ENCODE data around the gene COG4.

The COG4 gene

GRCh38 chr16:70523076-70523742 lies at the start of gene COG4:
Gene COG4, minus strand, starts transcription at chr16:70523554. Its CDS starts 11 bp downstream, at chr16:70523543.
- no peaks in the 10 kb centered on the region for H3K27me3 Mint-ChIP-seq (ENCODE audit: low read depth)
- peak; percentile 87 for DNase-seq (ENCODE audit: low spot score)
- H3K36me3 Mint-ChIP-seq (ENCODE audit: low read depth), result peaks cover 52% of the 10 kb centered on the region
- H3K27ac Mint-ChIP-seq, result peak within 1 kb of the TSS; percentile 100
- H3K4me1 Mint-ChIP-seq (ENCODE audit: low read depth), result peaks cover 39% of the 10 kb centered on the region
- H3K4me3 Mint-ChIP-seq, result peak within 1 kb of the TSS; percentile 98
- H3K9me3 Mint-ChIP-seq, result no peaks in the 10 kb centered on the region

- H3K4me1 Mint-ChIP-seq (ENCODE audit: low read depth), result peaks cover 6% of the 10 kb centered on the region
- no peak for DNase-seq (ENCODE audit: low spot score)
- no peak overlapping the region for H3K27ac Mint-ChIP-seq
- peaks cover 54% of the 10 kb centered on the region for H3K36me3 Mint-ChIP-seq (ENCODE audit: low read depth)
- H3K27me3 Mint-ChIP-seq (ENCODE audit: low read depth), result no peaks in the 10 kb centered on the region
- no peak overlapping the region for H3K4me3 Mint-ChIP-seq
- no peaks in the 10 kb centered on the region for H3K9me3 Mint-ChIP-seq
These were observed 49.5 kb upstream of the COG4 start for GRCh38 chr16:70572926-70573270.

GRCh38 chr16:70572050-70572925 lies 48.9 kb upstream of the COG4 start:
- Mint-ChIP-seq H3K4me1 (ENCODE audit: low read depth) (peaks cover 6% of the 10 kb centered on the region), H3K9me3 (no peaks in the 10 kb centered on the region), H3K4me3 (no peak overlapping the region), H3K27me3 (ENCODE audit: low read depth) (no peaks in the 10 kb centered on the region), H3K27ac (no peak overlapping the region), H3K36me3 (ENCODE audit: low read depth) (peaks cover 58% of the 10 kb centered on the region)
- DNase-seq (ENCODE audit: low spot score), result no peak

- H3K9me3 Mint-ChIP-seq, result no peaks in the 10 kb centered on the region
- peaks cover 6% of the 10 kb centered on the region for H3K4me1 Mint-ChIP-seq (ENCODE audit: low read depth)
- H3K27ac Mint-ChIP-seq, result no peak overlapping the region
- H3K4me3 Mint-ChIP-seq, result no peak overlapping the region
- no peak for DNase-seq (ENCODE audit: low spot score)
- H3K27me3 Mint-ChIP-seq (ENCODE audit: low read depth), result no peaks in the 10 kb centered on the region
- H3K36me3 Mint-ChIP-seq (ENCODE audit: low read depth), result peaks cover 62% of the 10 kb centered on the region
These were observed 48.3 kb upstream of the COG4 start for GRCh38 chr16:70571623-70572022.

- Mint-ChIP-seq H3K36me3 (ENCODE audit: low read depth) (peaks cover 65% of the 10 kb centered on the region), H3K4me3 (no peak overlapping the region), H3K27me3 (ENCODE audit: low read depth) (no peaks in the 10 kb centered on the region), H3K9me3 (no peaks in the 10 kb centered on the region), H3K27ac (no peak overlapping the region), H3K4me1 (ENCODE audit: low read depth) (peaks cover 3% of the 10 kb centered on the region)
- no peak for DNase-seq (ENCODE audit: low spot score)
These were observed 47.7 kb upstream of the COG4 start for GRCh38 chr16:70570967-70571570.

GRCh38 chr16:70569752-70570151 lies 46.4 kb upstream of the COG4 start:
- Mint-ChIP-seq H3K27me3 (ENCODE audit: low read depth) (no peaks in the 10 kb centered on the region), H3K4me1 (ENCODE audit: low read depth) (peaks cover 3% of the 10 kb centered on the region), H3K9me3 (no peaks in the 10 kb centered on the region), H3K27ac (no peak overlapping the region), H3K36me3 (ENCODE audit: low read depth) (peaks cover 75% of the 10 kb centered on the region), H3K4me3 (no peak overlapping the region)
- no peak for DNase-seq (ENCODE audit: low spot score)

- Mint-ChIP-seq H3K4me3 (no peak overlapping the region), H3K4me1 (ENCODE audit: low read depth) (peaks cover 3% of the 10 kb centered on the region), H3K36me3 (ENCODE audit: low read depth) (peaks cover 77% of the 10 kb centered on the region), H3K27me3 (ENCODE audit: low read depth) (no peaks in the 10 kb centered on the region), H3K27ac (no peak overlapping the region), H3K9me3 (no peaks in the 10 kb centered on the region)
- no peak for DNase-seq (ENCODE audit: low spot score)
These were observed 45.4 kb upstream of the COG4 start for GRCh38 chr16:70568601-70569237.

GRCh38 chr16:70565053-70565452 lies 41.7 kb upstream of the COG4 start:
- H3K4me3 Mint-ChIP-seq, result no peak overlapping the region
- no peaks in the 10 kb centered on the region for H3K27me3 Mint-ChIP-seq (ENCODE audit: low read depth)
- H3K4me1 Mint-ChIP-seq (ENCODE audit: low read depth), result no peaks in the 10 kb centered on the region
- DNase-seq (ENCODE audit: low spot score), result no peak
- H3K36me3 Mint-ChIP-seq (ENCODE audit: low read depth), result peaks cover 79% of the 10 kb centered on the region
- no peak overlapping the region for H3K27ac Mint-ChIP-seq
- H3K9me3 Mint-ChIP-seq, result no peaks in the 10 kb centered on the region

- no peak overlapping the region for H3K27ac Mint-ChIP-seq
- H3K9me3 Mint-ChIP-seq, result no peaks in the 10 kb centered on the region
- no peaks in the 10 kb centered on the region for H3K4me1 Mint-ChIP-seq (ENCODE audit: low read depth)
- no peak for DNase-seq (ENCODE audit: low spot score)
- peaks cover 80% of the 10 kb centered on the region for H3K36me3 Mint-ChIP-seq (ENCODE audit: low read depth)
- H3K27me3 Mint-ChIP-seq (ENCODE audit: low read depth), result no peaks in the 10 kb centered on the region
- no peak overlapping the region for H3K4me3 Mint-ChIP-seq
These were observed 40.3 kb upstream of the COG4 start for GRCh38 chr16:70563636-70564035.

GRCh38 chr16:70561623-70562022 lies 38.3 kb upstream of the COG4 start:
- H3K4me1 Mint-ChIP-seq (ENCODE audit: low read depth), result no peaks in the 10 kb centered on the region
- no peak overlapping the region for H3K27ac Mint-ChIP-seq
- H3K4me3 Mint-ChIP-seq, result no peak overlapping the region
- no peaks in the 10 kb centered on the region for H3K27me3 Mint-ChIP-seq (ENCODE audit: low read depth)
- H3K9me3 Mint-ChIP-seq, result no peaks in the 10 kb centered on the region
- H3K36me3 Mint-ChIP-seq (ENCODE audit: low read depth), result peaks cover 82% of the 10 kb centered on the region
- no peak for DNase-seq (ENCODE audit: low spot score)

GRCh38 chr16:70556063-70556462 lies 32.7 kb upstream of the COG4 start:
- H3K9me3 Mint-ChIP-seq, result no peaks in the 10 kb centered on the region
- H3K27me3 Mint-ChIP-seq (ENCODE audit: low read depth), result no peaks in the 10 kb centered on the region
- H3K27ac Mint-ChIP-seq, result no peak overlapping the region
- peaks cover 69% of the 10 kb centered on the region for H3K36me3 Mint-ChIP-seq (ENCODE audit: low read depth)
- no peaks in the 10 kb centered on the region for H3K4me1 Mint-ChIP-seq (ENCODE audit: low read depth)
- DNase-seq (ENCODE audit: low spot score), result no peak
- no peak overlapping the region for H3K4me3 Mint-ChIP-seq

- Mint-ChIP-seq H3K27ac (no peak overlapping the region), H3K27me3 (ENCODE audit: low read depth) (no peaks in the 10 kb centered on the region), H3K9me3 (no peaks in the 10 kb centered on the region), H3K4me3 (no peak overlapping the region), H3K4me1 (ENCODE audit: low read depth) (no peaks in the 10 kb centered on the region), H3K36me3 (ENCODE audit: low read depth) (peaks cover 67% of the 10 kb centered on the region)
- no peak for DNase-seq (ENCODE audit: low spot score)
These were observed 30.3 kb upstream of the COG4 start for GRCh38 chr16:70553645-70554044.

GRCh38 chr16:70552675-70553074 lies 29.3 kb upstream of the COG4 start:
- no peak for DNase-seq (ENCODE audit: low spot score)
- Mint-ChIP-seq H3K27me3 (ENCODE audit: low read depth) (no peaks in the 10 kb centered on the region), H3K27ac (no peak overlapping the region), H3K4me1 (ENCODE audit: low read depth) (no peaks in the 10 kb centered on the region), H3K36me3 (ENCODE audit: low read depth) (peaks cover 70% of the 10 kb centered on the region), H3K4me3 (no peak overlapping the region), H3K9me3 (no peaks in the 10 kb centered on the region)

GRCh38 chr16:70551788-70552187 lies 28.4 kb upstream of the COG4 start:
- Mint-ChIP-seq H3K27me3 (ENCODE audit: low read depth) (no peaks in the 10 kb centered on the region), H3K9me3 (no peaks in the 10 kb centered on the region), H3K4me3 (no peak overlapping the region), H3K4me1 (ENCODE audit: low read depth) (no peaks in the 10 kb centered on the region), H3K36me3 (ENCODE audit: low read depth) (peaks cover 66% of the 10 kb centered on the region), H3K27ac (no peak overlapping the region)
- no peak for DNase-seq (ENCODE audit: low spot score)

All from T-helper 2 cell treated with Interferon-gamma antibody and Interleukin-4, amounts not matched to agents 5 μg/mL and 100 μg/mL, for 36 hours (primary cell).